Measurements from ENCODE around the gene PRIM2. TPM values are rescaled to one million over a fixed set of nuclear protein-coding genes. Genes with fewer than 3 reads are reported as not detected.
"Not testable (repeated sequence)": the region's sequence is repeated elsewhere in the genome, so short reads cannot be mapped to it uniquely, and the experiment has no call there.

The PRIM2 gene
- total RNA-seq, 2 experiments from 2014 or later = 29.3 to 32.9 TPM

DNA sequence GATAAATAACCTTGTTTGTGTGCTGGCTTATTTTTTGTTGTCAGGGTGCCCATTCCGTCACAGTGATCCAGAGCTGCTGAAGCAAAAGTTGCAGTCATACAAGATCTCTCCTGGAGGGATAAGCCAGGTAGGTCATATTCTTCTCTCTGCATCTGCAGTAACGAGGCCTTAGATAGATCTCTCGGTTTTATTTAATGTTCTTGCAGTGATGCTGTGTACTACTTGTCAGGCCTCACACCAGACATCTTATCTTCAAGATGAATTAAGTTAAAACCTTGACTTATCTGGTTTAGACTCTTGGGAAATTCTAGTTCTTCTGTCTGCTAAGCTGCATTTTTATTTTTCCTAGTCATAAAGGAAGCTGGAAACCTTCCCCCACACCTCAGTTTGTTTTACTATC, 288.9 kb downstream of the PRIM2 start:
- H3K9me3 Mint-ChIP-seq; H3K27ac Mint-ChIP-seq; POLR2A ChIA-PET; ATAC-seq (ENCODE audit: low read depth); DNase-seq; H3K4me1 Mint-ChIP-seq; H3K27me3 Mint-ChIP-seq; H3K4me3 Mint-ChIP-seq: not testable (repeated sequence)
- peaks cover 28% of the 10 kb centered on the region for H3K36me3 Mint-ChIP-seq

DNA sequence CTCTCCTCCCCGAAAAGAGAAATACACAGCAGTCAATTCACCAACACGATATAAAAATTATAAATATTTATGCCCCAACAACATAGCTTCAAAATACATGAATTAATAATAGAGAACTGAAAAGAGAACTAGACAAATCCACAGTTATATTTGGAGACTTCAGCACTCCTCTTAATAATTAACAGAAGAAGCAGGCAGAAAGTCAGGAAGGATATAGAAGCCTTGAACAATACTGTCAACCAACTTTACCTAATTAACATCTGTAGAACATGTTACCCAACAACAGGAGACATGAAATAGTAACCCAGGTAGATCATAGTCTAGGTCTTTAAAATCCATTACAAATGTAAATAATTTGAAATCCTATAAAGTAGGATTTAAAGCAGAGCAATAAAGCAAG, 293.2 kb downstream of the PRIM2 start:
- H3K9me3 Mint-ChIP-seq; H3K4me1 Mint-ChIP-seq; H3K4me3 Mint-ChIP-seq; ATAC-seq (ENCODE audit: low read depth); POLR2A ChIA-PET; H3K27ac Mint-ChIP-seq; H3K27me3 Mint-ChIP-seq; DNase-seq: not testable (repeated sequence)
- H3K36me3 Mint-ChIP-seq = peaks cover 18% of the 10 kb centered on the region

DNA sequence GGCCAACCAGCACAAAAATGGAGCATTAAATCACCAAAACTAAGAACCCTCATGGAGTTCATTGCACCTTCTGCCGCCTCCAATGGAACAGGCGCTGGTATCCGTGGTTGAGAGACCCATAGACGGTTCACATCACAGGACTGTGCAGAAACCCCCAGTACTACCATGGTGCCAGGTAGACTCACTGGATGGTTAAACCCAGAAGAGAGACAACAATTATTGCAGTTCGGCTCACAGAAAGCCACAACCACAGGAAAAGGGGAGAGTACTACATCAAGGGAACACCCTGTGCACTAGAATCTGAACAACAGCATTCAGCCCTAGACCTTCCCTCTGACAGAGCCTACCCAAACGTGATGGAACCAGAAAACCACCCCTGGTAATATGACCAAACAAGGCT, 301.5 kb downstream of the PRIM2 start:
- DNase-seq, H3K4me1 Mint-ChIP-seq, H3K9me3 Mint-ChIP-seq, H3K4me3 Mint-ChIP-seq, H3K27me3 Mint-ChIP-seq, POLR2A ChIA-PET: not testable (repeated sequence)
- ATAC-seq (ENCODE audit: low read depth) = peak; percentile 65
- H3K36me3 Mint-ChIP-seq = peaks cover 22% of the 10 kb centered on the region
- H3K27ac Mint-ChIP-seq = peak overlapping the region; percentile 42

DNA sequence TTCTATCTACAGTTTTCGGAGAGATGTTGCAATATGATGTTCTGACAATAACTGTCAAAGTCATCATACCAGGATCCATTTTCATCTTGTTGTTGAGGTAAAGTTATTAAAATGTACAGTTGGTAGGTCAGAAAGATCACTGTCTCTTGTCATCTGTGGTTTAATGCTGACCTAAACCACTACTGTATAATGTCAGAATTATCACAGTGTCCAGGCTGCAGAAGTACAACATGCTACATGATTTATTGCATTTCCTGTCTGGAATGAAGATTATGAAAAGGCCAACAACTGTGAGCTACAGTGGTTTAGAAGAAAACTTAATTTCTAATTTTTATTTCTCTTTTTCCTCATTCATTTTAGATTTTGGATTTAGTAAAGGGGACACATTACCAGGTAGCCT, 314.3 kb downstream of the PRIM2 start:
- H3K27me3 Mint-ChIP-seq; H3K27ac Mint-ChIP-seq; H3K4me1 Mint-ChIP-seq; H3K4me3 Mint-ChIP-seq; H3K9me3 Mint-ChIP-seq; DNase-seq; ATAC-seq (ENCODE audit: low read depth); POLR2A ChIA-PET: not testable (repeated sequence)
- peaks cover 15% of the 10 kb centered on the region for H3K36me3 Mint-ChIP-seq

DNA sequence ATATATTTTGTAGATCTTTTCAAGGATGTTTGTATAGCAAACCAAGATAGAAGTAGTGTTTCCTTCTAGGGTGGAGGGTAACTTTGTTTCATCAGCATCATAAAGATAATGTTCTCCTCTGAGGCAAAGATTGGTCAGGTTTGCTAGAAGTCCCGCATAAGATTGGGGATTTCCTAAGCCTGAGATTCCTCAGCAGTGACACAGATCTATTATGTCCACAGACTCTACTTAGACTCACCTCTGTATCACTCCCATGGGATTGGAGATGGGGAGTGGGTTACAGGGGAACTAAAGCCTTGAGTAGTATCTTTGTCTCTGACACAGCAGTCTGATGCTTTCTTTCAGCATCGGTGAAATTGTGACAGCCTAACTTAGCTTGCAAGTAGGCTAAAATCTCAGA, 341.1 kb downstream of the PRIM2 start:
- DNase-seq; H3K4me3 Mint-ChIP-seq; H3K27ac Mint-ChIP-seq; H3K27me3 Mint-ChIP-seq; POLR2A ChIA-PET; H3K36me3 Mint-ChIP-seq; ATAC-seq (ENCODE audit: low read depth); H3K9me3 Mint-ChIP-seq; H3K4me1 Mint-ChIP-seq: not testable (repeated sequence)

DNA sequence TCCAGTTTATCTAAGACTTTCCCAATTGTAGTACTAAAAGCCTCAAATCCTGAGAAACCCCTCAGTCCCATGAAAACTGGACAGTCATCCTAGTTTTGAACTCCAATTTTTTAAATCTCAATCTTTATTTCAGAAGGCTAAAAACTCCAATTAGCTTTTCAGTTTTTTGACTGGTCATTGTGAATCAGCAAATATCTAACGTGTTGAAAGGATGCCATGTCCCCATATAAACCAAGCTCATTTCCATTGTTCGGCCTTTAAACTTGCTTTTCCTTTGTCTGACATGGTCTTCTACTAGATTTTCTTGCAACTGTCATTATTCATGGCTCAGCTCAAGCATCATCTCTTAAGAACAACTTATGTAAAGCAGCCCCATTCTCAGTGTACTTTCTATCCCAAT, 342.4 kb downstream of the PRIM2 start:
- DNase-seq; H3K9me3 Mint-ChIP-seq; H3K27me3 Mint-ChIP-seq; H3K27ac Mint-ChIP-seq; H3K36me3 Mint-ChIP-seq; H3K4me3 Mint-ChIP-seq; H3K4me1 Mint-ChIP-seq; POLR2A ChIA-PET; ATAC-seq (ENCODE audit: low read depth): not testable (repeated sequence)

DNA sequence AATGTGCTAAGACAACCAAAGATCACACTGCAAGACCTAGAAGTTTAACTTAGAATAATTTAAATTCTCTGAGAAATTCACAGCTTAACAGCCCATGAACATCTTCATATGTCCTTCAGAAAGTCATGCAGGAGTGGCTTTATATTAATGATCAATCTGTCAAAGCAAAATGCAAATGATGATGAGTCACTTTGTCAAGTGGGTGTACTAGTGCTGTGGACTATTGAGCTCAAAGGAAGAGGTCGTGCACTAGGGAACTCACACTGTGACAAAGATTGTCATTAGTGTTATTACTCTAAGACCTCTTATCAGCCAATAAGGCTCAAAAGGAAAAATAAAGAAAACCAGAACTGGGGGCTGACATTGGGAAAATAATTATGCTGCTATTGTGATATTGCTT, 343.5 kb downstream of the PRIM2 start:
- H3K36me3 Mint-ChIP-seq; H3K27me3 Mint-ChIP-seq; ATAC-seq (ENCODE audit: low read depth); POLR2A ChIA-PET; H3K4me1 Mint-ChIP-seq; H3K27ac Mint-ChIP-seq; H3K9me3 Mint-ChIP-seq; H3K4me3 Mint-ChIP-seq; DNase-seq: not testable (repeated sequence)

DNA sequence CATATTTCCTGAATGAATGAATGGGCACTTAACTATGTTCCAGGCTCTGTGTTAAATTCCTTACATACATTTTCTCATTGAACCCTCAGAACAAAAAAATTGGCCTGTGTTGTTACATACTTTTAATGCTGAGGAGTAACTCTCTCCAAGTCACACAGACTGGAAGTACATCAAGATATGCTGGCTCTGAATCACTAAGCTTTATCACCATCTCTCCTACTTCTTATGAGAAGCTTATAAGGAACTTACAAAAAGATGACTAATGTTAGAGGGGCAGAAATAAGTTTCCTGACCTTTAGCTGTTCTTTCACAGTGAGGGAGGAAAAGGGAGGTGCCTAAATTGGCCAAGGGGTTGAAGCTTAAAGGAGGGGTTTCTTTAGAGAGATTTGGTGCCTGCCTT, 350.7 kb downstream of the PRIM2 start:
- POLR2A ChIA-PET; H3K36me3 Mint-ChIP-seq; DNase-seq; H3K4me1 Mint-ChIP-seq; H3K27ac Mint-ChIP-seq; H3K27me3 Mint-ChIP-seq; ATAC-seq (ENCODE audit: low read depth); H3K4me3 Mint-ChIP-seq; H3K9me3 Mint-ChIP-seq: not testable (repeated sequence)

DNA sequence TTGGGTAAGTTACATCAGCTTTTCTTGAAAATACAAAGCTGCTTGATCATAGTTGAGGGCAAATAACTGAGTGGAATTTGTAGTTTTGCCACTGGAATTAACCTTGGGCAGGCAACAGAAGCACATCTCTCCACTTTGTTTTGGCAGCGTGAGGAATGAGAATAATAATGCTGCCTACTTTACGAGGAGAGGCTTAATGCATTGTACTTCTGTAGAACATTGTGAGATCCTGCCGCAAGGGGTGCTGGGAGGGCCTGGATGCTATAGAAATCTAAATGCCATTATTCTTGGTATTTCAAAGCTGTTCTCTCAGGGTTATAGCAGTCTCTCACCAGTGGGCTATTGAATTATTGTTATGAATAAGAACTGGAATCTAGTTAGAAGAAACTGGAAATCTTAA, 353.8 kb downstream of the PRIM2 start:
- H3K36me3 Mint-ChIP-seq; H3K27ac Mint-ChIP-seq; H3K9me3 Mint-ChIP-seq; H3K27me3 Mint-ChIP-seq; DNase-seq; ATAC-seq (ENCODE audit: low read depth); H3K4me3 Mint-ChIP-seq; H3K4me1 Mint-ChIP-seq; POLR2A ChIA-PET: not testable (repeated sequence)

DNA sequence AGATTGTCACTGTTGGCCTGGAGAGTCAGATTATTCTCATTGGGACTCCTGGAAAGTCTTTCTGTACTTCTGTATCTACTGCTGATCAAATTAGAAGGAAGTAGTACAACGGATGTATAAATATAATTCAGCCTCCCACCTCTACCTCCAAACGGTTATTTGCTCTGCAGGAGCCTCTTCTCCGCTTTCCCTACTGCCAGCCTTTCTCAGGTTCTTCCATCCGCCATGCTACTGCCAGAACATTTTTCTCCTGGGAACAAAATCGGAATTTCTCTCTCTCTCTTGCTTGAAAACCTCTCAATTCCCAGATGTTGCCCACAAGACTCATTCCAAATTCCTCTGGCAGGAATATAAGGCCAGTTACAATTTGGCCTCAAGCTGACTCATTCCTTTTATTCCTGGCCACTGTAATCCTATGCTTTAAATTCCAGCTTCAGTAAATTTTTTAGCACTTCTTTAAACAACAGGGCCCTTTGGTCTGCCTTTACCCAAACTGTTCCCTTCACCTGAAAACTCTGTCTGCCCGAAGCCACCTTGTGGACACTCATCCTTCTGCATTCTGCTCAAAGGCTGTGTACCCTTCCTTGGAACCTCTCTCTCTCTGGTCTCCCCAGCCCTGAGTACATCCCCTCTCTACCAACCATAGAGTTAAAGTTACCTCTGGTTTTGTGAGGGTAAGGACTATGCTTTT, 354.7 kb downstream of the PRIM2 start:
- not testable (repeated sequence) for ATAC-seq (ENCODE audit: low read depth); H3K36me3 Mint-ChIP-seq; H3K4me1 Mint-ChIP-seq

DNA sequence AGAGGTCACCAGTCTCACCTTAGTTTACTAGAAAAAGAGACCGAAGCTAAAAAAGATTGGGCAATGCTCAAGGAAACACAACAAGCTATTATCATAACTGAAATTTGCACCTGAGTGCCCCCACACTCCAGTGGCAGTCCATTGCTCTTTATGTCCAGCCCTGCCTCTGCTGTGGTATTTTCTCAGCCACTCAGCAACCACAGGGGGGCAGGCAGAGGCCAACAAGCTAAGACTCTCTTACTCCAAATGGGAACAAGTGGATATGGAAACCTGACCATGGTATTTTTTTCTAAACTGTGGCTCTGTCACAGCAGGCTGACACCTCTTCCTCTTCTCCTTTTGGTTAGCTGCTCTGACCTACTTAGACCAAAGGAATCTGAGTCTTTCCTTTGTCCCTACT, 355.9 kb downstream of the PRIM2 start:
- H3K27ac Mint-ChIP-seq; H3K4me3 Mint-ChIP-seq; H3K36me3 Mint-ChIP-seq; H3K27me3 Mint-ChIP-seq; ATAC-seq (ENCODE audit: low read depth); H3K4me1 Mint-ChIP-seq; POLR2A ChIA-PET; DNase-seq; H3K9me3 Mint-ChIP-seq: not testable (repeated sequence)

More for the DNA sequence above, 354.7 kb downstream of the PRIM2 start:
- POLR2A ChIA-PET, H3K27me3 Mint-ChIP-seq, DNase-seq, H3K4me3 Mint-ChIP-seq, H3K27ac Mint-ChIP-seq, H3K9me3 Mint-ChIP-seq: not testable (repeated sequence)

DNA sequence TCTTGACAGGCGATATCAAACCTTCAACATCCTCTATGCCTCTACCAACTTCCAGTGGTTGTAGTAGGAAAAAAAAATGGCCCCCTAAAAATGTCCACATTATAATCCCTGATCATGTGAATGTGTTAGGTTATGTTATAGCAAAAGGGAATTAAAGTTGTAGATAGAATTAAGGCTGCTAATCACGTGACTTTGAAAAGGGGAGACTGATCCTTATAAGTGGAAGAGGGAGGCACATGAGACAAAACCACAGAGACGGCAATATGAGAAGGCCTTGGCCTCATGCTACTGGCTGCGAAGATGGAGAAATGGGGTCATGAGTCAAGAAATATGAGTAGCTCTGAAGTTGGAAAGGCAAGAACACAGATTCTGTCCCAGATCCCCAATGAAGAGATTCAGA, 358.0 kb downstream of the PRIM2 start:
- H3K9me3 Mint-ChIP-seq, H3K36me3 Mint-ChIP-seq: not testable (repeated sequence)

DNA sequence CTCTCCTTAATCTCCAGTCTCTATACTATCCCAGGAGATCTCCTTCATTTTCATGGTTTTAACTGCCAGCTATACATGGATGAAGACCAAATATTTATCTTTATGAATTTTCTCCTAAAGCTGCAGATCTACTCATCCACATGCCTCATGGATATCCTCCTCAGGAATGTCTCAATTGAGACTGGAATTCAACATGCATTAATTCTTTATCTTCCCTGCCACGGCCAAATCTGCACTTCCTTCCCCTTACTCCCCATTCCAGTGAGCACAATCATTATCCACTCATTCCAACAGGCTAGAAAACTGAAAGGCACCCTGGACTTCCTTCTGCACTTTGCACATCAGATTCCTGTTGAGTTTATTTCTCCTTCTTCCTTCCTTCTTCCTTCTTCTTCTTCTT, 379.0 kb downstream of the PRIM2 start:
- POLR2A ChIA-PET = not testable (repeated sequence)

More for the DNA sequence above, 358.0 kb downstream of the PRIM2 start:
- H3K4me3 Mint-ChIP-seq; DNase-seq; H3K27ac Mint-ChIP-seq; H3K27me3 Mint-ChIP-seq; POLR2A ChIA-PET; ATAC-seq (ENCODE audit: low read depth); H3K4me1 Mint-ChIP-seq: not testable (repeated sequence)

More for the DNA sequence above, 379.0 kb downstream of the PRIM2 start:
- not testable (repeated sequence) for H3K27me3 Mint-ChIP-seq; H3K27ac Mint-ChIP-seq; H3K9me3 Mint-ChIP-seq; H3K4me3 Mint-ChIP-seq; H3K36me3 Mint-ChIP-seq; ATAC-seq (ENCODE audit: low read depth); DNase-seq; H3K4me1 Mint-ChIP-seq

Data from activated naive CD8-positive, alpha-beta T cell treated with anti-CD3 and anti-CD28 coated beads, Interleukin-2, amount 10 ng/mL, durations not matched to agents 7 days and 5 days (primary cell).